CD4-positive, alpha-beta T cell treated with Interleukin-2 at 100 ng/mL for 4 hours (primary cell): ENCODE measurements around the gene ALDH16A1.

Source experiments
- DNase-seq: peaks from one replicate; pipeline ENCODE4 v3.0.0-alpha.2; 2020; ENCODE audit warnings: low spot score

The ALDH16A1 gene

DNA sequence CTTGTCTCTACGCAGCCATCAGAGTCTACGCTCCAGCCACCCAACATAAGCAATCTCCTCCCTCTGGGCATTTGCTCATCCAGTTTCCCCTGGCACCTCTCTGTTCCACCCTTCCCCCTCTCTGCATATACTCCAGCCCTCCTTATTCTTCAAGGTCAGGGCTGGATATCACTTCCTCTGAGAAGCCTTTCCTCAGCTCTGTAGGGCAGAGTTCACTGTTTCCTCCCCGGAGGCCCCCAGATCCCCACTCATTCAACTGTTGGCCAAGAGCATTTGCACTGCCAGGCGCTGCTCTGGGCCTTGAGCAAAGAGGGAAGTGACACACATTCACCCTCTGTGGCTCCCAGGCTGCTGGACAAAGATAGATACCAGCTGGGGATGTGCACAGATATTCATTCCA, 62.7 kb downstream of the ALDH16A1 start:
- DNase-seq, result no peak

GRCh38 chr19:49518033-49518432, 65.0 kb downstream of the ALDH16A1 start:
- no peak for DNase-seq
